ENCODE results near the gene NUP85.

GRCh38 chr17:75209061-75209460 is 3.6 kb downstream of the NUP85 start:
- TF ChIP-seq CTCF (IDR thresholded peaks at IDR 0.05; ENCODE audit: insufficient read depth, low read depth, low read length) (no peak), EZH2 (IDR thresholded peaks at IDR 0.05; ENCODE audit: insufficient read depth, low read length) (no peak)
